ENCODE results near the gene SOX1.

- TF ChIP-seq CTCF (IDR thresholded peaks at IDR 0.05): no peak
- TF ChIP-seq POLR2A (IDR thresholded peaks at IDR 0.05): no peak
Measured at GRCh38 chr13:112054616-112055015, 12.3 kb upstream of the SOX1 start.

All from heart left ventricle (tissue), 13 donors.